HPDE6-E6E7 (cell line): Measurements from ENCODE around the gene WDR35.

Source experiments
- DNase-seq: peaks from one replicate; pipeline ENCODE4 v3.0.0; 2011; ENCODE audit warnings: missing footprints; ENCODE audit errors: extremely low spot score

WDR35 gene

GRCh38 chr2:19989667-19990415 lies at the start of gene WDR35:
TSS of gene WDR35 (minus strand) at chr2:19990105. CDS start at chr2:19990015, 90 bp downstream.
- DNase-seq: peak; percentile 99

DNA sequence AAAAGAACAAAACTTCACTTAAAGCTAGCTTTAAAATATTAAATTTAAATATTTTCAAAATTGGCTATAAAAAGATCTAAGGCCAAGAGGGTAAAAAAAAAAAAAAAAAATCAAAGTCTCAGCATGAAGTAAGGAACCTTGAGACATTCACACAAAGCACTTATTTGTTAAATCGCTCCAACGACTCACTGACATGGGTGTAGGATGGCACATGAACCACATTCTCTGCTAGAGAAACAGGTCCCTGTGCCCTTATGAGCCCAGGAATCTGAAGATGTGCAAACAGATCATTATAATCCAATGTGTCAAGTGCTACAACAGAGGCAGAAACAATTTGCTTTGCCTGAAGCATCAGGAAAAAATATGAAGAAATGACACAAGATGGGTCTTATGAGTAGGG lies 47.8 kb upstream of the WDR35 start:
- DNase-seq: no peak

GRCh38 chr2:20035955-20036666 lies 46.2 kb upstream of the WDR35 start:
- no peak for DNase-seq

GRCh38 chr2:20034821-20035220 lies 44.9 kb upstream of the WDR35 start:
- no peak for DNase-seq

GRCh38 chr2:20034218-20034617 lies 44.3 kb upstream of the WDR35 start:
- no peak for DNase-seq

GRCh38 chr2:20033322-20033721 lies 43.4 kb upstream of the WDR35 start:
- DNase-seq: no peak

DNA sequence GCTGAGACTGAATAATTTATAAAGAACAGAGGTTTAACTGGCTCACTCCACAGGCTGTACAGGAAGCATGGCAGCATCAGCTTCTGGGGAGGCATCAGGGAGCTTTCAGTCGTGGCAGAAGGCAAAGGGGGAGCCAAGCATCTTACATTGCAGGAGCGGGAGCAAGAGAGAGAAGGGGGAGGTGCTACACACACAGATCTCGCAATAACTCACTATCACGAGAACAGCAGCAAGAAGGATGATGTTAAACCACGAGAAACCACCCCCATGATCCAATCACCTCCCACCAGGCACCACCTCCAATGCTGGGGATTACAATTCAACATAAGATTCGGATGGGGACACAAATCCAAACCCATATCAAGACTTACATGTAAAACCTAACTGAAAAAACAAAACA lies 40.3 kb upstream of the WDR35 start:
- no peak for DNase-seq

- DNase-seq: no peak
Measured at GRCh38 chr2:20027705-20028434, 38.0 kb upstream of the WDR35 start.

DNA sequence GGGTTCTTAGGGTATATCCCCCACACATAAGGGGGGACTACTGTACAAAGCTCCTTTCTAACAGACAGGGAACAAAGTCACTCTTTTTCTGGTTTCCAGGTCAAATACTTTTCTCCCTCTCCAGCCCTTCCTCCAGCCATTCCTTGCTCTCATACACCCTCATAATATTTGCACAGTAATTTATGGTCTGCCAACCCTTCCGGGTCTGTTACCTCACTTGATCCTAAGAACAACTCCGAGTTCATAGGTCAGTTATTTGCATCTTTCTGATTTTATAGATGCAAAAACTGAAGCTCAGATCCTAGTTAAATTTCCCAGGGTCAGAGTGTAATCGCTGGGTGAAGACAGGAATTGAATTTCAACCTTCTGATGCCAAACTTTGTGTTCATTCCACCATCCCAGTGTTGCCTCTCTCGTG lies 37.4 kb upstream of the WDR35 start:
- DNase-seq: no peak

GRCh38 chr2:20025065-20025786 lies 35.3 kb upstream of the WDR35 start:
- no peak for DNase-seq

DNA sequence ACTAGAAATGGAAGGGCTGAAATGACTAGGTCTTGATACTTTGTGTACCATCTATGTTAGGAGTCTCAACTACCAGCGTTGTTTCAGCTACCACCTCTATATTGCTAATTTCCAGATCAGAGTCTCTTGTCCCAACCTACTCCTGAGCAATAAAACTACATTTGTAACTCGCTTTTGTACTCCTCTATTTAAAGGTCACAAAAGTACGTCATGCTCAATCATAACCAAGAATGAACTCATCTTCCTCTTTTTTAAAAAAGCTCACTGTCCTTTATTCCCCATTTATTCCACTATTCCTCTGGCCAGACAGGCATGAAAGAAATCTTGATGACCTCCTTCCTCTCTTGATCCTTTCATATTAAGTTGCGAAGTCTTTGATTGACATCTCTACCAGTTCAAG lies 33.8 kb upstream of the WDR35 start:
- no peak for DNase-seq

DNA sequence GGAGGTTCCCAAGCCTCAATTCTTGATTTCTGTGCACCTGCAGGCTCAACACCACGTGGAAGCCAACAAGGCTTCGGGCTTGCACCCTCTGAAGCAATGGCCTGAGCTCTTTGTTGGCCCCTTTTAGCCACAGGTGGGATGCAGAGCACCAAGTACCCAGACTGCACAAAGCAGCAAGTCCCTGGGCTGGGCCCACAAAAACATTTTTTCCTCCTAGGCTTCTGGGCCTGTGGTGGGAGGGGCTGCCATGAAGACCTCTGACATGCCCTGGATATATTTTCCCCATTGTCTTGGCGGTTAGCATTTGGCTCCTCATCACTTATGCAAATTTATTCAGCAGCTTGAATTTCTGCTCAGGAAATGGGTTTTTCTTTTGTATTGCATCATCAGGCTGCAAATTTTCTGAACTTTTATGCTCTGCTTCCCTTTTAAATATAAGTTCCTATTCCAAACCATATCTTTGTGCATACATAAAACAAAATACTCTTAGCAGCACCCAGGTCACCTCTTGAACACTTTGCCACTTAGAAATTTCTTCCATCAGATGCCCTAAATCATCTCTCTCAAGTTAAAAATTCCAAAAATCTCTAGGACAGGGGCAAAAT lies 31.6 kb upstream of the WDR35 start:
- DNase-seq: no peak

DNA sequence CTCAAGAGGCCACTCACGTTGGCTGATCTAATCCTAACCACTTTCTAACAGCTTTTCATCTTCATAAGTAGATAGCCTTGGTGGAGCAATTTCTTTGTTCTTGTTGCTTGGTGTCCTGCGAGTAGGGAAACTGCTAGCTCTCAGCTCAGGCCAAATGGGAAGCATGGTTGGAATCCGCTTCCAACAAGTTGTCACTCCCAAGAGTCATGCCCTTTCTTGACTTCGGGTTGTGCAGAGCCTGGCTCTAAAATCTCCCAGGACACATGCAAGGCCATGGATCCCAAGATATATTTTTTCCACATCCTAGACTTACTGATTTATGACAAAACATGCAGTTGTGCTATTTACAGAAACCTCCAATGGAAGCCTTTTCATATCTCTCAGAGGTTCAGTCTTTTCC lies 29.8 kb upstream of the WDR35 start:
- no peak for DNase-seq

DNA sequence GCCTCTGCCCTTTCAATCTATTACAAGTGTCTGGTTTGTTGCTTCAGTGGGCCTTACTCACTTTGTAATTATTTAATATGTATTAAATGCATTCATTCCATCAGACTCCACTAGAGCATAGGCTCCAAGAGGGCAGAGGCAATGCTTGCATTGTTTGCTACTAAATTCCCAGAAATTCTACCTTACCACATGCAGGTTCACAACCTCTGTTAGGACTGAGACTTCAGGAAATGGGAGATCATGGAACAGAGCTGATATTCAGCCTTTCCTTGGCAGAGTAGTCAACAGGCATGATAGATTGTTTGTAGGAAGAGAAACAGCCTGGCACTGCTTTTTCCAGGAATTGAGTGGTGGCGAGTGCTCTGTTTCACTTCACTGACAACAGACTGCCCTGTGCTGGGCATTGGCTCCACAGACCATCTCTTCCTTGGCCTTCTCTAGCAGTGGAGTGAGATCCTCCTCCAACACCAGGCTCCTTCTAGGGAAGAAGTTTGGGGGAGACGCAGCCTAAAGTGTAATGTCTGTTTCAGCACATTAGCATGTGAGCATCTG lies 28.8 kb upstream of the WDR35 start:
- no peak for DNase-seq

GRCh38 chr2:20016346-20016745 lies 26.4 kb upstream of the WDR35 start:
- no peak for DNase-seq

- DNase-seq: peak; percentile 27
Measured at GRCh38 chr2:20015482-20016083, 25.7 kb upstream of the WDR35 start.

- DNase-seq: no peak
Measured at GRCh38 chr2:20013126-20013849, 23.4 kb upstream of the WDR35 start.

DNA sequence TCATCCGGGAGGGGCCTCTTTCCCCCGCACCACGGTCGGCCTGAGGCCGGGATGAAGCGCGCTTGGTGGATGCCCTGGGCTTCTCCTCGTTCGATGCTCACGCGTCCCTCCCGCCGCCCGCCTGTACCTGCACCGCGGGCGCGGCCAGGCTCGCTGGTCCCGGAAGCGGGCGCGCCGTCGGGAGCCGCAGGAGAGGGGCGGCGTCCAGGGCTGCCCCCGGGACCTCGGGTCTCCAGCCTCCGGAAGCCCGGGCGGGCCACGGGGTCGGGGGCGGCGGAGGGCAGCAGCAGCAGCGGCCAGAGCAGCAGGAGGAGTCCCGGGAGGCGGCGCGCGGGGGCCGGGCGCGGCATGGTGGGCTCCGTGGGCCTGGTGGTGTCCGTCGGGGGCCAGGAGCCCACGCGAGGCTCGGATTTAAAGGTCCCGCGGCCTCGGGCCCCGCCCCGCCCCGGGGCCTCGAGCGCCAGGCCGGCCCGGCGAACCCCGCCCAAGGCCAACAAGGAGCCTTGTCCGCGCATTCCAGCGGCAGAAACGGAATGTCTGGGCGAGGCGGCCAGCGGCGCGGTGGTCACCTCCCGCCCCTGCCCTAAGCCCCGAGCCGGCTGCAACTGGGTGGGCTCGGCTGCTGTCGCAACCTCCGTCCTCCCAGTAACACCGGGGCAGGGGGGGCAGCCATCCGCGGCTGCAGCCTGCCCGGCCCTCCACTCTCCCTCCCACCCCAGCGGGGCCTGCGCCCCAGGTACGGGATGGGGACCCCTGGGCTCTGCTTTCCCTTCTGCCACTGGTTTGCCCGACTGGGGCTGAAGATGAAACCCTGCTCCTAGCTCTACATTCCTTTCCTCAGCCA lies 22.6 kb upstream of the WDR35 start, which contains the start of gene MATN3:
MATN3 (minus strand) TSS at position 387 of the 844 bp plus-strand sequence; CDS start at position 350, 37 bp downstream.
- peak; percentile 29 for DNase-seq

GRCh38 chr2:20012032-20012281 lies 22.1 kb upstream of the WDR35 start:
- no peak for DNase-seq
